Thymus (tissue), 11 donors: Measurements from ENCODE around the gene SECISBP2L. TPM values are rescaled to one million over a fixed set of nuclear protein-coding genes. Genes with fewer than 3 reads are reported as not detected.
A peak's percentile ranks its signal among the peaks of the same experiment; 100 is the strongest.
"Not testable (repeated sequence)": the region's sequence is repeated elsewhere in the genome, so short reads cannot be mapped to it uniquely, and the experiment has no call there.

ENCODE experiments used
- DNase-seq, 9 donors: peaks; one replicate each; pipeline ENCODE4 v3.0.0-alpha.2; 2013; ENCODE audit warnings: low spot score in 9 of 9, low read depth in 6 of 9, missing footprints in 1 of 9
- H3K27ac ChIP-seq, 2 donors: one replicate each; pipeline ENCODE4 v1.5.1; 2013; ENCODE audit warnings: control low read depth in 1 of 2, low read depth in 1 of 2, low read length in 1 of 2, mild to moderate bottlenecking in 1 of 2, moderate library complexity in 1 of 2
- H3K27me3 ChIP-seq, 2 donors: one replicate each; pipeline ENCODE4 v1.5.1; 2013; ENCODE audit warnings: low read length in 1 of 2; ENCODE audit not compliant: control insufficient read depth in 2 of 2, insufficient read depth in 1 of 2
- H3K36me3 ChIP-seq, 2 donors: one replicate each; pipeline ENCODE4 v1.5.1; 2013; ENCODE audit warnings: low read length in 1 of 2, mild to moderate bottlenecking in 1 of 2, moderate library complexity in 1 of 2; ENCODE audit not compliant: control insufficient read depth in 2 of 2, insufficient read depth in 2 of 2
- H3K4me1 ChIP-seq, 2 donors: one replicate each; pipeline ENCODE4 v1.5.1; 2013; ENCODE audit warnings: low read length in 2 of 2; ENCODE audit not compliant: control insufficient read depth in 2 of 2, insufficient read depth in 2 of 2
- H3K4me3 ChIP-seq, 2 donors: one replicate each; pipeline ENCODE4 v1.5.1; 2013; ENCODE audit warnings: low read length in 2 of 2, control low read depth in 1 of 2, mild to moderate bottlenecking in 1 of 2
- H3K9me3 ChIP-seq, 2 donors: one replicate each; pipeline ENCODE4 v1.5.1; 2013; ENCODE audit warnings: low read length in 1 of 2, mild to moderate bottlenecking in 1 of 2; ENCODE audit not compliant: control insufficient read depth in 2 of 2, insufficient read depth in 1 of 2
- WGBS: extraction: QIAGEN DNeasy Blood & Tissue Kit; methylation state at CpG from one replicate; pipeline ENCODE4 v1.1.7; 2013; 5-methylcytosine and 5-hydroxymethylcytosine counted together
- polyA plus RNA-seq: library from polyadenylated mRNA; stranded (reverse); fragments of 200-250 nt; gene quantifications from one replicate; pipeline ENCODE4 v1.2.3, GENCODE V29; 2013
- total RNA-seq: library from RNA; stranded (reverse); fragments of 120-200 nt; gene quantifications from one replicate; pipeline ENCODE4 v1.2.4, GENCODE V29; 2013
- donor health status: healthy.

The SECISBP2L gene
- total and polyA plus RNA-seq, 2 donors: 13.2 to 16.7 TPM

DNA sequence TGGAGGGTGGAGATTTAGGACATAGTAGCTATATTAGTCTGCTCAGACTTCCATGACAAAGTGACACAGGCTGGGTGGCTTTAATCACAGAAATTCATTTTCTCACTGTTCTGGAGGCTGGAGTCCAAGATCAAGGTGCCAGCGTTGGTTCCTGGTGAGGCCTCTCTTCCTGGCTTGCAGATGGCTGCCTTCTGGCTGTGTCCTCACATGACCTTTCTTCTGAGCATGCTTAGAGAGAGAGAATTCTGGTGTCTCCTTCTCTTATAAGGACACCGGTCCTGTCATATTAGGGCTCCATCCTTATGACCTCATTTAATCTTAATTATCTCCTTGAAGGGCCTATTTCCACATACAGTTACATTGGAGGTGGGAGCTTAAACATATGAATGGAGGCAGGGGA, 67.6 kb downstream of the SECISBP2L start:
- H3K9me3 ChIP-seq: no peaks in the 10 kb centered on the region
- no peak for DNase-seq
- H3K27ac ChIP-seq: no peak overlapping the region
- no peak overlapping the region for H3K4me3 ChIP-seq
- H3K4me1 ChIP-seq: peaks cover 0 to 3% of the 10 kb centered on the region in 2 donors
- H3K36me3 ChIP-seq: no peaks in the 10 kb centered on the region
- WGBS: 65% methylated on average over 2 of the region's 2 CpGs
- peaks cover 0 to 7% of the 10 kb centered on the region in 2 donors for H3K27me3 ChIP-seq

DNA sequence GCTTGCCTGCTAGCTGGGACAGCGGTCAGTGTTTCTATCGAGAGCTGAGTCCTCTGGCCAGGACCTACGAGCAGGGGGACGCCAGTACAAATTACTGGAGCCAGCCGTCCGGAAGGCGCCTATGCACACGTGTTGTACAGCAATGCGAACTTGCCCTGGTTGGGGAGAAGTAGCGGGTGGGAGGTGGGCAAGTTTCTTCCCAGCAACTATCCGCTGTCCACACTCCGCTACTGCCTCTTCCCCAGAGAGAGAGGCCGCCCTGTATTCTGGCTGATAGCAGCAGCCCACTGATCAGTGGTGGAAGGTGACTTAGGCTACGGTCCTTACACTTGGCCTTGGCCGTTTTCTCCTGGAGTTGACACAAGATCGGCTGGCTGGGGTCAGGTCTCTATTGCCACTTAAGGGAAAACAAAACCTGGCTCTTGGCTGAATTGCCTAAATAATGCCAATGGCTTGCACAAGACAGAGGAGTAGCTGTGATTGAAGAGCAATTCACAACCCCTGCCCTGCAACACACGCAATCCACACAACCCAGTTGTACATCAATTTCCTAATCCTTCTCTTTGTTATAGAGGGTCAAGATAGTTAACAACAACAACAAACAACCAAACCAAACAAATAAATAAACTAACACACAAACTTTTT, 69.7 kb downstream of the SECISBP2L start:
- no peak for DNase-seq
- WGBS: 99% methylated on average over 17 of the region's 17 CpGs
- no peaks in the 10 kb centered on the region for H3K9me3 ChIP-seq
- H3K27ac ChIP-seq: peak overlapping the region in 1 of 2 donors; percentile 61
- H3K27me3 ChIP-seq: peaks cover 0 to 7% of the 10 kb centered on the region in 2 donors
- H3K4me1 ChIP-seq: peaks cover 0 to 3% of the 10 kb centered on the region in 2 donors
- peak overlapping the region in 1 of 2 donors; percentile 57 for H3K4me3 ChIP-seq
- no peaks in the 10 kb centered on the region for H3K36me3 ChIP-seq

DNA sequence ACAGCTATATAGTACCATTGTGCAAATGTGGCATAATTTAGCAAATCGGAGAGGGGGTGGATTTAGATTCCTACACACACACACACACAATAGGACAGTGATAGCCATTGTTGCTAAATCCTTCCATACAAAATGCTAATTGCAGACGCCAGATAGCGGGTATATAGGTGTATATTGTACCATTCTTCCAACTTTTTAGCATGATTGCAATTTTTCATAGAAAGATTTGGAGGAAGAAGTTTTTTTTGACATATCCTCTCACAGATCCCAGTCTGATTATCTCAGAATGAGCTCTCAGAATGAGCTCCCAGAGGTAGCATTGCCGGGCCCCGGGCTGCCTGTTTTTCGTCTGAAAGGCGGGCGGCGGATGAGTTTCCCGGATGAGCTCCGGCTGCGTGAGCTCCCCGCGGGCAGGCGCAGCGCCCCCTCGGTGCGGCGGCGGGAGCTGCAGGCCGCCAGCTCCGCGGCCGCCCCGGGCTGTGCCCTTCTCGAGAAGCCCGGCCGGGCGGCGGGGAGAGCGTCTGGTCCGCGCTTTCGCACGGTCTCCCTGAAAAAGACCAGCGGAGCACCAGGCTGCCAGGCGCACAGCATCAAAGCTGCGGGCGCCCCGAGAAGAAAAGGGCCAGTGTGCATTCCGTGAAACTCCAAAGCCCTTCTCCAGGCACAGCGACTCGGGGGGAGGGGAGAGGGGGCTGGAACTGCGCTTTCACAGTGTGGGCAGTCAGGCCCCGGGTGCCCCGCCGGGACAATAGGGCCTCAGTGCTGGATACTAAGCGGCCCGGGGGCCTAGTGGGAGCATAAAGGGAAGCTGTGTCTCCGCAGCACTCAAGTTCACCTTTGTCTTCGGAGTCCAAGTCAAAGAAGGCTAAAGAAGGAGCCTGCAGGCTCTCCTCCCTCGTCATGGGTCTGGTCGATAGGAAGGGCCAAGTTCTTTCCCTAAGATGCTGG, 70.5 kb downstream of the SECISBP2L start:
- peak in 8 of 9 donors; percentile 44 to 88 (median 68) for DNase-seq
- no peaks in the 10 kb centered on the region for H3K36me3 ChIP-seq
- 10% methylated on average over 53 of the region's 53 CpGs for whole genome bisulfite sequencing
- peak overlapping the region in 1 of 2 donors; percentile 61 for H3K27ac ChIP-seq
- H3K27me3 ChIP-seq: peaks cover 0 to 7% of the 10 kb centered on the region in 2 donors
- H3K4me3 ChIP-seq: peak overlapping the region; percentile 52 to 57
- H3K9me3 ChIP-seq: no peaks in the 10 kb centered on the region
- H3K4me1 ChIP-seq: peaks cover 0 to 3% of the 10 kb centered on the region in 2 donors

DNA sequence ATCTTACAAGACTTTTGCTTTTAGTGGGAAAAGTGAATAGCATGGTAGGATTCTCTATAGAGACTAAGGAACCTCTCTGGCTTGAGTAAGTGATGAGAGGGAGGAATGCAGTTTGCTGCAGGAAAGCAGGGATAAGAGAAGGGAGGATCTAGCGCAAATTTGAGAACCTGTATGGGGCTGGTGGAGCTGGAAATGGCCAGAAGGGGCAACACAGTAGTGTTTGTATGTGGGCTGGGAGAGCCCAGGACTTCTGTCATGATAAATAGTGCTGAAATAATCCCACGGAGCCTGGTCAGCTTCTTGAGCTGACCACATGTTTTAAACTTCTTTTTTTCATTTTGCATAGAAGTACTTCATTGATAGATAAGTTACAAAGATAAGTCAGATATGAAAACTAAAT, 71.4 kb downstream of the SECISBP2L start:
- 79% methylated on average over 2 of the region's 2 CpGs for WGBS
- Histone ChIP-seq H3K36me3 (no peaks in the 10 kb centered on the region), H3K4me3 (no peak overlapping the region), H3K9me3 (no peaks in the 10 kb centered on the region), H3K27ac (no peak overlapping the region), H3K4me1 (peaks cover 0 to 3% of the 10 kb centered on the region in 2 donors), H3K27me3 (peaks cover 0 to 7% of the 10 kb centered on the region in 2 donors)
- DNase-seq: no peak

DNA sequence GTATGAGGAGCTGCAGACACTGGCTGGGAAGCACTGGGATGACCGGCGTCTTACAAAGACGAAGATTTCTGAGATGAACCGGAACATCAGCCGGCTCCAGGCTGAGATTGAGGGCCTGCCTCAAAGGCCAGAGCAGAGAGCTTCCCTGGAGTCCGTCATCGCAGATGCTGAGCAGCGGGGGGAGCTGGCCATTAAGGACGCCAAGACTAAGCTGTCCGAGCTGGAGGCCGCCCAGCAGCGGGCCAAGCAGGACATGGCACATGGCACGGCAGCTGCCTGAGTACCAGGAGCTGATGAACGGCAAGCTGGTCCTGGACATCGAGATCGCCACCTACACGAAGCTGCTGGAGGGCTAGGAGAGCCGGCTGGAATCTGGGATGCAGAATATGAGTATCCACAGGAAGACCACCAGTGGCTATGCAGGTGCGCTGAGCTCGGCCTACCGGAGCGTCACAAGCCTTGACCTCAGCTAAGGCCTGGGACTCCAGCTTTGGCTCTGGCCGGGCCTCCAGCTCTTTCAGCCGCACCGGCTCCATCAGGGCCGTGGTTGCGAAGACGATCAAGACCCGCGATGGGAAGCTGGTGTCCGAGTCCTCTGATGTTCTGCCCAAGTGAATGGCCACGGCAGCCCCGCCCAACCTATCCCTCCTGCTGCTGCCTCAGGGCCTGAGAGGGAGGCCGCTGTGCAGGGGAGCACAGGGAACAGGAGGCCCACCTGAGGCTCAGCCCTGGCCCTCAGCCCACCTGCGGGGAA, 73.3 kb downstream of the SECISBP2L start:
- no peak for DNase-seq
- 97% methylated on average over 35 of the region's 35 CpGs for WGBS

DNA sequence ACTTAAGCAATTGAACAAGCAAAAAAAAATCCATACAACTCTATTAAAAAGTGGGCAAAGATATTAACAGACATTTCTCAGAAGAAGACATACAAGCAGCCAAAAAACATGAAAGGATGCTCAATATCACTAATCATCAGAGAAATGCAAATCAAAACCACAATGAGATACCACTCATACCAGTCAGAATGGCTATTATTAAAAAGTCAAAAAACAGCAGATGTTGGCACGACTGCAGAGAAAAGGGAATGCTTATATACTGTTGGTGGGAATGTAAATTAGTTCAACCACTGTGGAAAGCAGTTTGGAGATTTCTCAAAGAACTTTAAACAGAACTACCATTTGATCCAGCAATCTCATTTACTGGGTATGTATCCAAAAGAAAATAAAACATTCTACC, 75.3 kb downstream of the SECISBP2L start:
- not testable (repeated sequence) for DNase-seq, H3K27ac ChIP-seq, H3K36me3 ChIP-seq, H3K4me3 ChIP-seq, H3K9me3 ChIP-seq, H3K4me1 ChIP-seq, H3K27me3 ChIP-seq
- WGBS: 91% methylated on average over 1 of the region's 1 CpG

More for the DNA sequence above, 73.3 kb downstream of the SECISBP2L start:
- Histone ChIP-seq H3K4me3 (no peak overlapping the region), H3K27ac (no peak overlapping the region), H3K9me3 (no peaks in the 10 kb centered on the region), H3K27me3 (peaks cover 0 to 7% of the 10 kb centered on the region in 2 donors), H3K4me1 (peaks cover 0 to 3% of the 10 kb centered on the region in 2 donors), H3K36me3 (no peaks in the 10 kb centered on the region)

DNA sequence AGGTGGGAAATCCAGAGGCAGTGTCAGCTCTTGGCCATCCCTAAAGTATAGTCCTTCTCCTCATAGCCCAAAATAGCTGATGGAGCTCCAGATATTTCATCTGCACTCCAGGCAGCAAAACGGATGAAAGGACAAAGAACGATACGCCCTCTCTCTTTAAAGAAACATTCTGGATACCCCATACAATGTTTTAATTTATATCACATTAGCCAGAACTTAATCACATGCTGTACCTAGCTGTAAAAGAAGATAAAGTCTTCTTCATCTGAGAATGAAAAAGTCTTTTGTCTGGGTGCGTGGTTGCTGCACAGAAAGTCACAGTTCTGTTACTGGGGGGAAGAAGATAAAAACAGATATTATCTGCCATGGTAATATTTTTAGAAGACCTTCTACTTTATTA, 78.2 kb downstream of the SECISBP2L start:
- Histone ChIP-seq H3K4me3 (no peak overlapping the region), H3K27me3 (peaks cover 17 to 26% of the 10 kb centered on the region in 2 donors), H3K36me3 (no peaks in the 10 kb centered on the region), H3K4me1 (peaks cover 11 to 21% of the 10 kb centered on the region in 2 donors), H3K9me3 (peaks cover 0 to 2% of the 10 kb centered on the region in 2 donors), H3K27ac (no peak overlapping the region)
- DNase-seq: no peak
- whole genome bisulfite sequencing: 96% methylated on average over 4 of the region's 4 CpGs

DNA sequence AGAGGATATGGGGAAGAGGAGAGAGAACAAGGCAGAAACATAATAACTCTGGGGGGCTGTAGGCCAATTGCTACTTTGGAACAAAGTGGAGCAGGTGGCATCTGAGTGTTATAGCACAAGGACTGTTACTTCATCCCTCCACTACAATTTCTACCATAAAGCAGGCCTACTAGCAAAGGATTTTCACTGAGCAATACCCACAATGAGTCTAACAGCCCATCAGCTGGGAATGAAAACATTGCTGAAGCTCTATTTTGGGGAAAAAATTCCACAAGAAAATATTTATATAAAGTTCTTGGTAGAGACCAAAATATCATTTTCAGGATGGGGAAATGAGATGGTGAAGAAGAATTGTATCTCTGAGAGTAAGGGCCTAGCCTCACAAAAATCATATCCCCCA, 78.9 kb downstream of the SECISBP2L start:
- Histone ChIP-seq H3K4me3 (no peak overlapping the region), H3K4me1 (peaks cover 12 to 25% of the 10 kb centered on the region in 2 donors), H3K36me3 (no peaks in the 10 kb centered on the region), H3K9me3 (peaks cover 0 to 6% of the 10 kb centered on the region in 2 donors), H3K27me3 (peaks cover 20 to 33% of the 10 kb centered on the region in 2 donors), H3K27ac (no peak overlapping the region)
- no peak for DNase-seq
